GM19438 (cell line): ENCODE measurements around the gene DNAAF2.
"Not testable (repeated sequence)": the region's sequence is repeated elsewhere in the genome, so short reads cannot be mapped to it uniquely, and the experiment has no call there.

Experiments used
- ATAC-seq: cut with Tn5 transposase; IDR thresholded peaks from one replicate; pipeline ENCODE4 v1.9.1; 2021; ENCODE audit warnings: low read depth; ENCODE audit not compliant: unreplicated experiment

The DNAAF2 gene

DNA sequence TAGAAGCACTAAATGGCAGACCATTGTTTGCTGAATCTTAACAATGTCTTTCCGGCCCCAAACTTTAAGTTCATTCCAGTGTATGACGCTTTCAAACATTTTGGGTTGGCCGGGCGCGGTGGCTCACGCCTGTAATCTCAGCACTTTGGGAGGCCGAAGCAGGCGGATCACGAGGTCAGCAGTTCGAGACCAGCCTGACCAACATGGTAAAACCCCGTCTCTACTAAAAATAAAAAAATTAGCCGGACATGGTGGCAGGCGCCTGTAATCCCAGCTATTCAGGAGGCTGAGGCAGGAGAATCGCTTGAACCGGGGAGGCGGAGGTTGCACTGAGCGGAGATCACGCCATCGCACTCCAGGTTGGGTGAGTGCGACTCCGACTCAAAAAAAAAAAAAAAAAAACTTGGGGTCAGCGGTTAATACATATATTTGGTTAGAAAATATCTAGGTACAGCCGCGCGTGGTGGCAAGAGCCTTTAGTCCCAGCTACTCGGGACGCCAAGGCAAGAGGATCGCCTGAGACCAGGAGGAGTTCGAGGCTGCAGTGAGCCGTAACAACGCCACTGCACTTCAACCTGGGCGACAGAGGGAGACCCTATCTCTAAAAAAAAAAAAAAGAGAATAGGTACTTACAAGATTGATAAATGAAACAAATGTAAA, 49.9 kb downstream of the DNAAF2 start:
- not testable (repeated sequence) for ATAC-seq

DNA sequence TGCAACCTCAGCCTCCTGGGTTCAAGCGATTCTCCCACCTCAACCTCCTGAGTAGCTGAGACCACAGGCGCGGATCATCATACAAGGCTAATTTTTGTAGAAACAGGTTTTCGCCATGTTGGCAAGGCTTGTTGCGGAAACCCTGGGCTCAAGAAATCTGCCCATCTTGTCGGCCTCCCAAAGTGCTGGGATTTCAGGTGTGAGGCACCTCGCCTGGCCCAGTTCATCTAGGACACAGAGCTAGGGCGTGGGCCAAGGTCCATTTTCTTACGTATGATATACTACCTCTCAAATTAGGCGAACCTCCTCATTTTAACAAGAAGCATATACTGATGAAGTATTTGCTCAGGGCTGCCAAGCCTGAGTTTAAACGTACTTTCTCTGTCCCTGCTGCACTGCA, 51.0 kb downstream of the DNAAF2 start:
- no peak for ATAC-seq

DNA sequence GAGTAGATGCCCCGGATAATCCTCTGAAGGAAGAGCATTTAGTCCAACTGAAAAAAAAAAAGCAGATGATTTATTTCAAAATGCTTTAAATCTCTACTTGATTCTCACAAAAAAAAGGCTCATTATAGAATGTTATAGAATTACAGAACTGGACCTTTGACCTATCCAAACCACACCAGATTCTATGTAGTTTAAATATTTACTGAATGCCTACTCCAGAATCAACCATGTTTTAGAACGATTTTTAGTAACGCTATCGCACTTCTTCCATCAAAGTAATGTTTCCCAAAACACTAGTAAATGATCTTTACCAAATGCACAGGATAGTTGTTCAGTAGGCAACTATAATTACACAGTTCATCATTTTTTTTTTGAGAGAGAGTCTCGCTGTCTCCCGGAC, 51.4 kb downstream of the DNAAF2 start:
- ATAC-seq: no peak

DNA sequence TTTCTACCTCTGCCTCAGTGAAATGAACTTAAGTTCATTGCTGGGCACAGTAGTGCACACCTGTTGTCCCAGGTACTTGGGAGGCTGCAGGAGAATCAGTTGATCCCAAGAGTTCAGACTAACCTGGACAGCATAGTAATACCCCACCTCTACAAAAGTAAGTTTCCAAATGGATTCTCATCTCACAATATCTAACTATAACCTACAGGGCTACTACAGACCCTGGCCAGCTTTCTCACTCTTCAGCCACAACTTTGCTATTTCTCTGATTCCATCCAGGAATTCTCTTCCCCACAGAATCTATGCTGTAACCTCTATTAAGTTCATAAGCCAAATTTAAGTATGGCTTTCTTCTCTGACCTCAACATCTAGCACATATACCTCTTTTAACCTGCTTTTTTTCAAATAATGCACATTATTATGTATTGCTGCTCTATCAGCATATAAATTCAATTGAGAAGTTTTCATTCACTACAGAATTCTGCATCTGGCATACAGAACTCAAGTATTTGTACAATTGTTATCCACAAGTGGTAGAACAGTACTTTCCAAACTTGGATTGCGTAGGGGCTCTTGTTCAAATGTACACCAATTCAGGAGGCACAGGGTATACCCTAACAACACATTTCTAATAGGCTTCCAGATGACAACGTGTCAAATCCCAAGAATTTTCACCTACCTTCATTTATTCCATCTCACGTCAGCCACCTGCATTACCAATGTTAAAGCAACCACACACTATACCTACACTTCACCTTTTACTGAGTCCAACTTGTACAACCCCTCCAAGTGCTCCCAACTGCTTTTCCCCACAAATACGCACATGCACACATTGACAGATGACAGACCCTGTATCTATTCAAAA, 52.7 kb downstream of the DNAAF2 start:
- ATAC-seq: no peak

DNA sequence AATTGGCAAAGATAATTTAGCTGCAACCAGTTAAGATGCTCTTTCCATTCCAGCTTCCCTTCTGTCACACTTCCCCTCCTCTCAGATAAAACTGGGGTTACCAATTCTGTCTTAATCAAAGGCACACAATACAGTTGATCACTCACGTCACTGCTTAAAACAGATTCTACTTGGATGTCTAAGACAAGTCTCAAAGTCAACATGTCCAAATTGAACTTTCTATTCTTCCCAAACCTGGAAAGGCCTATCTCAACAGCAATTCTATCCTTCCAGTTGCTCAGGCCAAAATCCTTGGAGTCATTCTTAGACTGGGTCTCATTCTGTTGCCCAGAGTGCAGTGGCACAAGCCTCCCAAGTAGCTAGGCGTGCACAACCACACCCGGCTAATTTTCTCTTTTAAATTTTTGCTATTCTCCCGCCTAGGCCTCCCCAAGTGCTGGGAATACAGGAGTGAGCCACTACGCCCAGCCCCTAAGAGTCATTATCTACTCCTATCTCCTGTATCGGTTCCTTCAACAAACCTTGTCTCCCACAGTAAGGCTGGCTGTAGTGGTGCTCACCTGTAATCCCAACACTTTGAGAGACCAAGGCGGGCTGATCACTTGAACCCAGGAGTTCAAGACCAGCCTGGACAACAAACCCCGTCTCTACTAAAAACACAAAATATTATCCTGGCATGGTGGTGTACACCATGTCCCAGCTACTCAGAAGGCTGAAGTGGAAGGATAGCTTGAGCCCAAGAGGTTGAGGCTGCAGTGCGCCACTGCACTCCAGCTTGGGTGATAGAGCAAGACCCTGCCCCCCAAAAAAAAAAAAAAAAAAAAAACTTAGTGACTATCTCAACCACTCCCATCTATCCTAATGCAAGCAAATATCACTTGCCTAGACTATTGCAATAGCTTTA, 53.6 kb downstream of the DNAAF2 start:
- ATAC-seq: no peak

DNA sequence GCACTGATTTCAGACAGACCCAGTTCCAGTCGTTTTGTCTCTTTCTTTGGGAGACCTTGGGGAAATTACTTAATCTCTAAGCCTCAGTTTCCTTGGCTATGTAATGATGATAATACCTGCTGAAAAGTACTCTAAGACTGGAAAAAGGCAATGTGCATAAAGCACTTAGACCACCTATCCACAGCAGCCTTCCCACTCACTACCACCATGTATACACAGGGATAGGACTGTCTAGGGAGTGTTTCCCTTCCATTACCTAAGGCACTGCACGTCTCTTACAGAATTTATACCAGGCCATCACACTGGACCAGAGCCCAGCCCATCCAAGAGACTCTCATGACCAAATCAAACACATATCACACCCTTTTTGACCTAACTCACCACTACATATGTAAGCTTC, 55.2 kb downstream of the DNAAF2 start:
- no peak for ATAC-seq

DNA sequence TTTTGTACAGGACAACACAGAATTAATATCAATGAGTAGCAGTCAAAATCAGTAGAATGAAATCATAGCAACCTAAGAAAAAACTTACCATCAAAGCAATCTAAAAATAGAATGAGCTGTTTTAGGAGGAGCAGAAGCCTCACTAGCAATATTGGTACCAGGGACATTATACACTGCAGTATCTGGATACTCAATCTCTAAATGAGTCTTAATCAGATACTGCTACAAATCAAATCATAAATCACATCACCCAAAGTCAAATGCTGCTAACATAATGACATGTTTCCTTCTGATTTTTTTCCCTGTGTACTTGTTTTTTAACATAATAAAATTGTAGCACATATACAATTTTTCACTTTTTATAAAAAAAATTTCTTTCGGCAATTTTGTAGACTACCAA, 56.9 kb downstream of the DNAAF2 start:
- ATAC-seq: no peak
